Caco-2 (cell line): Measurements from ENCODE around the gene CDC73. TPM values are rescaled to one million over a fixed set of nuclear protein-coding genes. Genes with fewer than 3 reads are reported as not detected.
A peak's percentile ranks its signal among the peaks of the same experiment; 100 is the strongest.

Source experiments
- BruUV-seq: library from RNA; stranded (reverse); fragments of 400-500 nt; replicated peaks from 2 replicates; lab custom pipeline; 2021; lab: Mats Ljungman, UMichigan
- CTCF ChIA-PET: fragments of 300-600 bp; sonication (Branson Sonifier 250); formaldehyde crosslinking; loops from one replicate; lab custom pipeline; 2022; ENCODE audit warnings: antibody characterized with exemption; lab: Charles Lee
- POLR2A ChIA-PET: fragments of 300-600 bp; sonication (Branson Sonifier 250); formaldehyde crosslinking; loops from one replicate; lab custom pipeline; 2022; ENCODE audit warnings: antibody characterized with exemption; lab: Charles Lee
- DNase-seq, 2 experiments: peaks; one replicate each; pipeline versions ENCODE4 v3.0.0 to v3.0.0-alpha.2; 2020 to 2022
- H3K27me3 ChIP-seq: replicated peaks from 2 replicates; pipeline ENCODE4 v1.6.0; 2011; ENCODE audit warnings: low read length; ENCODE audit not compliant: control insufficient read depth, insufficient read depth
- H3K36me3 ChIP-seq: 2 replicates; pipeline ENCODE4 v1.5.1; 2011; ENCODE audit warnings: low read length; ENCODE audit not compliant: control insufficient read depth, insufficient read depth
- H3K4me1 ChIP-seq: fragments of 250-450 bp; sonication (Bioruptor Pico); 2 replicates; pipeline ENCODE4 v1.5.1; 2020; ENCODE audit warnings: mild to moderate bottlenecking
- H3K4me3 ChIP-seq: 2 replicates; pipeline ENCODE4 v1.5.1; 2011; ENCODE audit warnings: low read depth, mild to moderate bottlenecking, control low read depth, low read length
- H3K9me3 ChIP-seq: fragments of 250-450 bp; sonication (Bioruptor Pico); 2 replicates; pipeline ENCODE4 v1.5.1; 2020; ENCODE audit warnings: mild to moderate bottlenecking, moderate library complexity
- H3K27ac Mint-ChIP-seq: one replicate; pipeline ENCODE4 v1.8.0; 2022; ENCODE audit warnings: mixed read lengths; ENCODE audit not compliant: unreplicated experiment
- H3K27me3 Mint-ChIP-seq: one replicate; pipeline ENCODE4 v1.8.0; 2022; ENCODE audit warnings: mixed read lengths; ENCODE audit not compliant: insufficient read depth, unreplicated experiment
- H3K36me3 Mint-ChIP-seq: one replicate; pipeline ENCODE4 v1.8.0; 2022; ENCODE audit warnings: mild to moderate bottlenecking, mixed read lengths; ENCODE audit not compliant: insufficient read depth, unreplicated experiment
- H3K4me1 Mint-ChIP-seq: one replicate; pipeline ENCODE4 v1.8.0; 2022; ENCODE audit warnings: low read depth, mixed read lengths; ENCODE audit not compliant: unreplicated experiment
- H3K4me3 Mint-ChIP-seq: one replicate; pipeline ENCODE4 v1.8.0; 2022; ENCODE audit warnings: mild to moderate bottlenecking, moderate library complexity, mixed read lengths; ENCODE audit not compliant: unreplicated experiment
- H3K9me3 Mint-ChIP-seq: one replicate; pipeline ENCODE4 v1.8.0; 2022; ENCODE audit warnings: mixed read lengths; ENCODE audit not compliant: unreplicated experiment
- CTCF ChIP-seq, 2 experiments: fragments of 200-600 bp in 1 of 2; IDR thresholded peaks; 1 replicate in 1 of 2; 2 replicates in 1 of 2; pipeline versions ENCODE4 v1.5.1 to v1.8.0; 2011 to 2022; ENCODE audit warnings: antibody characterized with exemption in 1 of 2, control low read depth in 1 of 2, inconsistent platforms in 1 of 2, low read depth in 1 of 2, low read length in 1 of 2, mild to moderate bottlenecking in 1 of 2, moderate library complexity in 1 of 2; ENCODE audit not compliant: insufficient read depth in 1 of 2, severe bottlenecking in 1 of 2, unreplicated experiment in 1 of 2
- intact Hi-C: fragments of 100-400 bp; cut with micrococcal nuclease; formaldehyde crosslinking; loops from one replicate; pipeline ENCODE4 v1.10.0; 2022; ENCODE audit not compliant: unreplicated experiment
- total RNA-seq: library from RNA; stranded (reverse); gene quantifications from 2 replicates; pipeline ENCODE4 v1.2.3, GENCODE V29; 2022

Gene CDC73
- total RNA-seq, 1 experiment from 2014 or later: 48.9 TPM

GRCh38 chr1:193118194-193118593 lies 3.6 kb upstream of the CDC73 start:
- Histone ChIP-seq H3K36me3 (no peaks in the 10 kb centered on the region), H3K4me3 (no peak overlapping the region), H3K4me1 (peaks cover 24% of the 10 kb centered on the region), H3K9me3 (no peaks in the 10 kb centered on the region), H3K27me3 (no peaks in the 10 kb centered on the region)
- H3K4me3 Mint-ChIP-seq: no peak overlapping the region
- H3K9me3 Mint-ChIP-seq: no peaks in the 10 kb centered on the region
- no peaks in the 10 kb centered on the region for H3K27me3 Mint-ChIP-seq
- H3K27ac Mint-ChIP-seq: no peak overlapping the region
- BruUV-seq: no TSS peak
- TF ChIP-seq CTCF (IDR thresholded peaks at IDR 0.05; ENCODE audit: insufficient read depth in 1 of 2, low read depth in 1 of 2, low read length in 1 of 2, severe bottlenecking in 1 of 2, unreplicated experiment in 1 of 2): no peak
- no peak for DNase-seq
- peaks cover 24% of the 10 kb centered on the region for H3K4me1 Mint-ChIP-seq
- CTCF ChIA-PET: no interaction called here
- intact Hi-C loops: no loop called here
- POLR2A ChIA-PET: no interaction called here
- H3K36me3 Mint-ChIP-seq: peaks cover 25% of the 10 kb centered on the region

- H3K4me1 ChIP-seq: peaks cover 28% of the 10 kb centered on the region
- Mint-ChIP-seq H3K9me3 (no peaks in the 10 kb centered on the region), H3K27me3 (no peaks in the 10 kb centered on the region), H3K4me1 (peaks cover 19% of the 10 kb centered on the region), H3K36me3 (peaks cover 25% of the 10 kb centered on the region), H3K27ac (no peak overlapping the region), H3K4me3 (no peak overlapping the region)
- H3K4me3 ChIP-seq: no peak overlapping the region
- H3K36me3 ChIP-seq: no peaks in the 10 kb centered on the region
- no peak for TF ChIP-seq CTCF (IDR thresholded peaks at IDR 0.05; ENCODE audit: insufficient read depth in 1 of 2, low read depth in 1 of 2, low read length in 1 of 2, severe bottlenecking in 1 of 2, unreplicated experiment in 1 of 2)
- BruUV-seq: no TSS peak
- CTCF ChIA-PET: no interaction called here
- intact Hi-C loops: no loop called here
- POLR2A ChIA-PET: no interaction called here
- H3K27me3 ChIP-seq: no peaks in the 10 kb centered on the region
- no peak for DNase-seq
- H3K9me3 ChIP-seq: no peaks in the 10 kb centered on the region
Measured at GRCh38 chr1:193118803-193119730, 2.8 kb upstream of the CDC73 start.

- TF ChIP-seq CTCF (IDR thresholded peaks at IDR 0.05; ENCODE audit: insufficient read depth in 1 of 2, low read depth in 1 of 2, low read length in 1 of 2, severe bottlenecking in 1 of 2, unreplicated experiment in 1 of 2): no peak
- no peak for DNase-seq
- BruUV-seq: TSS peak; percentile 87
- peaks cover 2% of the 10 kb centered on the region; the same call in 1 of the 2 replicates for H3K36me3 ChIP-seq
- no peaks in the 10 kb centered on the region for H3K27me3 Mint-ChIP-seq
- H3K4me3 ChIP-seq: no peak overlapping the region
- peaks cover 20% of the 10 kb centered on the region for H3K4me1 Mint-ChIP-seq
- no peaks in the 10 kb centered on the region for H3K9me3 ChIP-seq
- intact Hi-C loops: loop anchor here (1.0 kb wide), 1 partner anchor 9 kb away; no protein-coding TSS in a partner anchor
- no peaks in the 10 kb centered on the region for H3K27me3 ChIP-seq
- H3K4me1 ChIP-seq: peaks cover 19% of the 10 kb centered on the region
- CTCF ChIA-PET: no interaction called here
- H3K27ac Mint-ChIP-seq: peak overlapping the region; percentile 94
- H3K4me3 Mint-ChIP-seq: peak overlapping the region; percentile 89
- H3K9me3 Mint-ChIP-seq: no peaks in the 10 kb centered on the region
- peaks cover 29% of the 10 kb centered on the region for H3K36me3 Mint-ChIP-seq
- POLR2A ChIA-PET: interaction anchor here (0.6 to 1.5 kb wide), 2 partner anchors 15 to 190 kb away, joined by 3 read pairs; partner anchors contain the start of gene GLRX2
Measured at GRCh38 chr1:193120604-193121166, 1.1 kb upstream of the CDC73 start.
